Hematopoietic multipotent progenitor cell treated with erythropoietin and hydrocortisone succinate and interleukin-3 and kit ligand, for 6 days (in vitro differentiated cells): Measurements from ENCODE around the gene MEIS2.

ENCODE experiments used
- DNase-seq: peaks from one replicate; pipeline ENCODE4 v3.0.0-alpha.2; 2015

MEIS2 gene

GRCh38 chr15:37034835-37035748 lies 65.3 kb downstream of the MEIS2 start:
- DNase-seq, result no peak

- no peak for DNase-seq
Observed at GRCh38 chr15:37034392-37034791, 66.0 kb downstream of the MEIS2 start.

GRCh38 chr15:37032091-37032775 lies 68.1 kb downstream of the MEIS2 start:
- no peak for DNase-seq

- no peak for DNase-seq
Observed at GRCh38 chr15:37031198-37031597, 69.2 kb downstream of the MEIS2 start.

- no peak for DNase-seq
Observed at GRCh38 chr15:37028625-37029296, 71.6 kb downstream of the MEIS2 start.

GRCh38 chr15:37020852-37021251 lies 79.5 kb downstream of the MEIS2 start:
- DNase-seq, result no peak

GRCh38 chr15:37019479-37020433 lies 80.6 kb downstream of the MEIS2 start:
- DNase-seq, result no peak

- no peak for DNase-seq
Observed at GRCh38 chr15:37017031-37017625, 83.2 kb downstream of the MEIS2 start.

GRCh38 chr15:37016231-37016630 lies 84.1 kb downstream of the MEIS2 start:
- DNase-seq, result no peak

GRCh38 chr15:37015451-37015850 lies 84.9 kb downstream of the MEIS2 start:
- no peak for DNase-seq

GRCh38 chr15:37015035-37015434 lies 85.3 kb downstream of the MEIS2 start:
- DNase-seq, result no peak

- DNase-seq, result no peak
Observed at GRCh38 chr15:37014566-37014965, 85.8 kb downstream of the MEIS2 start.

GRCh38 chr15:37014137-37014536 lies 86.2 kb downstream of the MEIS2 start:
- DNase-seq, result no peak

- no peak for DNase-seq
Observed at GRCh38 chr15:37010595-37010994, 89.8 kb downstream of the MEIS2 start.

- no peak for DNase-seq
Observed at GRCh38 chr15:37009288-37009687, 91.1 kb downstream of the MEIS2 start.

- DNase-seq, result no peak
Observed at GRCh38 chr15:37008205-37008604, 92.1 kb downstream of the MEIS2 start.

GRCh38 chr15:37007301-37007700 lies 93.0 kb downstream of the MEIS2 start:
- no peak for DNase-seq

- DNase-seq, result no peak
Observed at GRCh38 chr15:37004981-37005735, 95.2 kb downstream of the MEIS2 start.

- no peak for DNase-seq
Observed at GRCh38 chr15:37004373-37004869, 95.9 kb downstream of the MEIS2 start.

GRCh38 chr15:37002041-37002672 lies 98.2 kb downstream of the MEIS2 start:
- no peak for DNase-seq

- DNase-seq, result no peak
Observed at GRCh38 chr15:37001417-37001816, 98.9 kb downstream of the MEIS2 start.
